GM18517 (cell line): ENCODE data around the gene NRG4.
"Not testable (repeated sequence)": the region's sequence is repeated elsewhere in the genome, so short reads cannot be mapped to it uniquely, and the experiment has no call there.

Experiments
- ATAC-seq: cut with Tn5 transposase; IDR thresholded peaks from one replicate; pipeline ENCODE4 v1.9.1; 2021; ENCODE audit warnings: mild to moderate bottlenecking, moderate library complexity; ENCODE audit not compliant: unreplicated experiment

The NRG4 gene

GRCh38 chr15:75994220-75994619 lies 18.0 kb downstream of the NRG4 start:
- ATAC-seq: no peak

- ATAC-seq: no peak
Observed at GRCh38 chr15:75992897-75993296, 19.3 kb downstream of the NRG4 start.

GRCh38 chr15:75989875-75990274 lies 22.3 kb downstream of the NRG4 start:
- no peak for ATAC-seq

- ATAC-seq: no peak
Observed at GRCh38 chr15:75989045-75989444, 23.2 kb downstream of the NRG4 start.

- ATAC-seq: no peak
Observed at GRCh38 chr15:75985971-75986370, 26.3 kb downstream of the NRG4 start.

- ATAC-seq: not testable (repeated sequence)
Observed at GRCh38 chr15:75984706-75985105, 27.5 kb downstream of the NRG4 start.

- ATAC-seq: no peak
Observed at GRCh38 chr15:75982468-75982867, 29.8 kb downstream of the NRG4 start.

- ATAC-seq: no peak
Observed at GRCh38 chr15:75981149-75981815, 30.9 kb downstream of the NRG4 start.

- ATAC-seq: not testable (repeated sequence)
Observed at GRCh38 chr15:75976766-75977165, 35.5 kb downstream of the NRG4 start.

GRCh38 chr15:75966073-75966472 lies 46.2 kb downstream of the NRG4 start:
- ATAC-seq: no peak

GRCh38 chr15:75961331-75961730 lies 50.9 kb downstream of the NRG4 start:
- no peak for ATAC-seq

- ATAC-seq: no peak
Observed at GRCh38 chr15:75955720-75956119, 56.5 kb downstream of the NRG4 start.

- no peak for ATAC-seq
Observed at GRCh38 chr15:75952525-75952924, 59.7 kb downstream of the NRG4 start.

- ATAC-seq: no peak
Observed at GRCh38 chr15:75948761-75949296, 63.4 kb downstream of the NRG4 start.

- ATAC-seq: no peak
Observed at GRCh38 chr15:75947092-75947491, 65.1 kb downstream of the NRG4 start.

GRCh38 chr15:75945953-75946352 lies 66.3 kb downstream of the NRG4 start:
- no peak for ATAC-seq

GRCh38 chr15:75943713-75944215 lies 68.5 kb downstream of the NRG4 start:
- ATAC-seq: no peak

- no peak for ATAC-seq
Observed at GRCh38 chr15:75943246-75943645, 69.0 kb downstream of the NRG4 start.

- no peak for ATAC-seq
Observed at GRCh38 chr15:75942464-75942863, 69.8 kb downstream of the NRG4 start.

- no peak for ATAC-seq
Observed at GRCh38 chr15:75930866-75931265, 81.4 kb downstream of the NRG4 start.

- no peak for ATAC-seq
Observed at GRCh38 chr15:75929799-75930565, 82.2 kb downstream of the NRG4 start.
